ENCODE data around the gene ADORA2A. TPM values are rescaled to one million over a fixed set of nuclear protein-coding genes. Genes with fewer than 3 reads are reported as not detected.
A peak's percentile ranks its signal among the peaks of the same experiment; 100 is the strongest.

The ADORA2A gene
- total and polyA plus RNA-seq, 9 donors: 0.57 to 5.0 (median 2.7) TPM

DNA sequence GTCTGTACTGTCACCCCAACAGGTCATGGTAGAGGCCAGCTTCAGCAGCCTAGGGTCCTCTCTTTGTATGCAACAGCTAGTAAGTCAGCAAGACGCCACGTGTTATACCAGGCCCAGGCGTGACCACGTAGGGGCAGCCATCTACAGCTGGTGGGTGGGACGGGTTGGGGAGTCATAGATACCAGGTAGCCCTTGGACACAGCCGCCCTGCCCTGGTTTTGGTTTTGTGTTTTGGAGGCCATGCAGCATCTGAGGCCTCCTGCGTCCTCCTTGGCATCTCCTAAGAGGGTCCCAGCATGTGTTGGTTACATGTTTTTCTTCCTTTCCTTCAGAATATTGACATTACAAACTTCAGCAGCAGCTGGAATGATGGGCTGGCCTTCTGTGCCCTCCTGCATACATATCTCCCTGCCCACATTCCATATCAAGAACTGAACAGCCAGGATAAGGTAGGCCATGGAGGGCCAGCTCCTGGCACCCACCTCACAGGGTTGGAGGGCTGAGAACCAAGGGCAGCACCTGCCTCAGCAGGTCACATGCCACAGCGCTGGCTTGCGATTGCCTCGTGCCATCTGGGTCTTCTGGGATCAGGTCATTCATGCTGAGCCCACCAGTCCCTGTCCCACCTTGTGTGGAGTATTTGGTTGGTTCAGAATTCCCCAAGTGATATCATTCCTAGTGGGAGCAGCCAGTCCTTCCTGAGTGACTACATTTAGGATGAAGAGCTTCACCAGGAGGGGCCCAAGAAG is 16.0 kb upstream of the ADORA2A start:
- Histone ChIP-seq H3K36me3 (peaks cover 3% of the 10 kb centered on the region), H3K27ac (no peak overlapping the region), H3K4me3 (no peak overlapping the region), H3K4me1 (ENCODE audit: insufficient read depth) (peaks cover 11% of the 10 kb centered on the region), H3K27me3 (no peaks in the 10 kb centered on the region), H3K9me3 (no peaks in the 10 kb centered on the region)
- peak in 1 of 5 donors; percentile 12 for DNase-seq
- WGBS, 3 donors: 84 to 95% (median 92%) methylated on average over 10 of the region's 10 CpGs
- TF ChIP-seq EP300 (IDR thresholded peaks at IDR 0.05): no peak
- TF ChIP-seq, protein P1, sequence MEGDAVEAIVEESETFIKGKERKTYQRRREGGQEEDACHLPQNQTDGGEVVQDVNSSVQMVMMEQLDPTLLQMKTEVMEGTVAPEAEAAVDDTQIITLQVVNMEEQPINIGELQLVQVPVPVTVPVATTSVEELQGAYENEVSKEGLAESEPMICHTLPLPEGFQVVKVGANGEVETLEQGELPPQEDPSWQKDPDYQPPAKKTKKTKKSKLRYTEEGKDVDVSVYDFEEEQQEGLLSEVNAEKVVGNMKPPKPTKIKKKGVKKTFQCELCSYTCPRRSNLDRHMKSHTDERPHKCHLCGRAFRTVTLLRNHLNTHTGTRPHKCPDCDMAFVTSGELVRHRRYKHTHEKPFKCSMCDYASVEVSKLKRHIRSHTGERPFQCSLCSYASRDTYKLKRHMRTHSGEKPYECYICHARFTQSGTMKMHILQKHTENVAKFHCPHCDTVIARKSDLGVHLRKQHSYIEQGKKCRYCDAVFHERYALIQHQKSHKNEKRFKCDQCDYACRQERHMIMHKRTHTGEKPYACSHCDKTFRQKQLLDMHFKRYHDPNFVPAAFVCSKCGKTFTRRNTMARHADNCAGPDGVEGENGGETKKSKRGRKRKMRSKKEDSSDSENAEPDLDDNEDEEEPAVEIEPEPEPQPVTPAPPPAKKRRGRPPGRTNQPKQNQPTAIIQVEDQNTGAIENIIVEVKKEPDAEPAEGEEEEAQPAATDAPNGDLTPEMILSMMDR (IDR thresholded peaks at IDR 0.05): no peak
- intact Hi-C loops (cut with DNase I): no loop called here

DNA sequence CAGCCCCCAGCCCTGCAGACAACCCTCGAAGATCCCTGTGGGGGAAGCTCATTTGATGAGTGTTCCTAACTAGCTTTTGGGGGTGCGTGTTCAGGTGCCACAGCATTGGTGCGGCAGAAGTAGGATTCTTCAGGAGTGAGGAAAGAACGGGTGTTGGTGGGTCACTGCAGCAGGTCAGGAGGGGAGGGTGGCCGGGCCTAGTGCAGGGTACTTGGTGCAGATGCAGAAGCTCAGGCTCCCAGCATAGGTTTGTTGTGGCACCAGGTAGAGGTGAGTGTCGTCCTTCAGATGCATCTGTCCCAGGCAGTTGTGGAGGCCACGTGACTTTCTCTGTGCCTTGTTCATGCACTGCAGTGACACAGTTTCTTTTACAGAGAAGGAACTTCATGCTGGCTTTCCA is 15.1 kb upstream of the ADORA2A start:
- TF ChIP-seq, protein P1 (IDR thresholded peaks at IDR 0.05): no peak
- TF ChIP-seq POLR2A (IDR thresholded peaks at IDR 0.05): no peak
- TF ChIP-seq EP300 (IDR thresholded peaks at IDR 0.05): no peak
- Histone ChIP-seq H3K4me3 (no peak overlapping the region), H3K4me1 (ENCODE audit: insufficient read depth) (peaks cover 7% of the 10 kb centered on the region), H3K27ac (no peak overlapping the region), H3K27me3 (no peaks in the 10 kb centered on the region), H3K36me3 (peaks cover 3% of the 10 kb centered on the region), H3K9me3 (no peaks in the 10 kb centered on the region)
- no peak for DNase-seq
- intact Hi-C loops (cut with DNase I): no loop called here
- WGBS, 3 donors: 82 to 95% (median 83%) methylated on average over 7 of the region's 7 CpGs

DNA sequence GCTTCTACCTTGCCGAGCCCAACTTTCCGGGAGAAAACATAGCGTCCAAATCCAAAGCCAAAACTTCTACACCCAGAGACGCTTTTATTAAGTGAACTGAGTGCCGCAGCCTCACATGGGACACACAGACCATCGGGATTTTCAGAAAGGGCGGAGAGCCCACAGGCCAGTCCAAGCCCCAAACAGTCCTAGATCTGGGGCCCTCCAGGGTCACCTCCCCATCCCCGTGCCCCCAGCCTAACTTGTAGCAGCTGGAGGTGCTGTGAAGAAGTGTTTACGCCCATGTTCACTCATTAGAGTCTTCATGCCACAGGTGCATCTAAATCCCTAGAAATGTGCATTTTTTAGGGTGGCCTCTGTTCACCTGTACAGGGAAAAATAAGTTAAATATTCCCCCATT is 14.1 kb upstream of the ADORA2A start:
- Histone ChIP-seq H3K27me3 (no peaks in the 10 kb centered on the region), H3K4me1 (ENCODE audit: insufficient read depth) (no peaks in the 10 kb centered on the region), H3K27ac (no peak overlapping the region), H3K9me3 (no peaks in the 10 kb centered on the region), H3K36me3 (peaks cover 3% of the 10 kb centered on the region), H3K4me3 (no peak overlapping the region)
- intact Hi-C loops (cut with DNase I): no loop called here
- DNase-seq: no peak
- 92 to 95% (median 95%) methylated on average over 9 of the region's 9 CpGs for WGBS, 3 donors
- TF ChIP-seq EP300 (IDR thresholded peaks at IDR 0.05): no peak
- TF ChIP-seq POLR2A (IDR thresholded peaks at IDR 0.05): no peak
- TF ChIP-seq, protein P1 (IDR thresholded peaks at IDR 0.05): no peak

DNA sequence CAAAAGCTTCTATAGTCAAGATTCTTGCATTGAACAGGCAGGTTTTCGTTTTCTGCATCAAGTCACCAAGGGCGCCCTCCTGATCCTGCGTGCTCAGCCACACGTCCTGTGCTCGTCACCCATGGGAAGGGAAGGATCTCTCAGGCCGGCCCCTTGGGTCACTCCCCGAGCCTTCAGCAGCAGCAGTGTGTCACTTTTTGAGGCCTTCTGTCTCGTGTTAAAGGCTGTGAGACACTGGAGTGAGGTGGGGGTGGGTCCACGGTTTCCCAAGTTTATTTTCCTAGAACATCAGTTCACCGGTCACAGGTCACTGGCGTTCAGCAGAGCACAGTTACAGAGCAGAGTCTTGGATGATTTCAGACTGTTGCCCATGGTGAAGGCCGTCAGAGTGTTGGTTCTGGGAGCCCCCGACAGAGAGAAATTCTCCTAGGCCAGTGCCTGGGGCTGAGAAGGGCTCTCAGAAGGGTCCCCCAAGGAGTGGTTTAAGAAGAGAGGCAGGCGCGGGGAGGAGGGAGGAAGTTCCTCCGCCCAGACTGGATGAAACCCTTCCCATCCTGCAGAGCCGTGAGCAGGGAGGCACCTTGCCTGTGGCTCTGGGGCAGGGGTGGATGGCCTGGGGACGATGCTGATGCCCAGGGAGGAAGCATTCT is 13.5 kb upstream of the ADORA2A start:
- Histone ChIP-seq H3K27me3 (no peaks in the 10 kb centered on the region), H3K4me3 (no peak overlapping the region), H3K9me3 (no peaks in the 10 kb centered on the region), H3K36me3 (peaks cover 3% of the 10 kb centered on the region), H3K4me1 (ENCODE audit: insufficient read depth) (no peaks in the 10 kb centered on the region), H3K27ac (no peak overlapping the region)
- TF ChIP-seq EP300 (IDR thresholded peaks at IDR 0.05) (no peak), POLR2A (IDR thresholded peaks at IDR 0.05) (no peak)
- TF ChIP-seq, protein P1 (IDR thresholded peaks at IDR 0.05): no peak
- DNase-seq: peak in 1 of 5 donors; percentile 14
- 79 to 86% (median 82%) methylated on average over 18 of the region's 18 CpGs for WGBS, 3 donors
- intact Hi-C loops (cut with DNase I): no loop called here

All from ovary (tissue), 9 donors.